ENCODE measurements around the gene SPATA1. TPM values are rescaled to one million over a fixed set of nuclear protein-coding genes. Genes with fewer than 3 reads are reported as not detected.

SPATA1 gene
- total and polyA plus RNA-seq, 2 of the 8 experiments (the other 6 are each of a cell fraction or from before 2014, with no cell fraction given), result 0.51 to 1.1 TPM

DNA sequence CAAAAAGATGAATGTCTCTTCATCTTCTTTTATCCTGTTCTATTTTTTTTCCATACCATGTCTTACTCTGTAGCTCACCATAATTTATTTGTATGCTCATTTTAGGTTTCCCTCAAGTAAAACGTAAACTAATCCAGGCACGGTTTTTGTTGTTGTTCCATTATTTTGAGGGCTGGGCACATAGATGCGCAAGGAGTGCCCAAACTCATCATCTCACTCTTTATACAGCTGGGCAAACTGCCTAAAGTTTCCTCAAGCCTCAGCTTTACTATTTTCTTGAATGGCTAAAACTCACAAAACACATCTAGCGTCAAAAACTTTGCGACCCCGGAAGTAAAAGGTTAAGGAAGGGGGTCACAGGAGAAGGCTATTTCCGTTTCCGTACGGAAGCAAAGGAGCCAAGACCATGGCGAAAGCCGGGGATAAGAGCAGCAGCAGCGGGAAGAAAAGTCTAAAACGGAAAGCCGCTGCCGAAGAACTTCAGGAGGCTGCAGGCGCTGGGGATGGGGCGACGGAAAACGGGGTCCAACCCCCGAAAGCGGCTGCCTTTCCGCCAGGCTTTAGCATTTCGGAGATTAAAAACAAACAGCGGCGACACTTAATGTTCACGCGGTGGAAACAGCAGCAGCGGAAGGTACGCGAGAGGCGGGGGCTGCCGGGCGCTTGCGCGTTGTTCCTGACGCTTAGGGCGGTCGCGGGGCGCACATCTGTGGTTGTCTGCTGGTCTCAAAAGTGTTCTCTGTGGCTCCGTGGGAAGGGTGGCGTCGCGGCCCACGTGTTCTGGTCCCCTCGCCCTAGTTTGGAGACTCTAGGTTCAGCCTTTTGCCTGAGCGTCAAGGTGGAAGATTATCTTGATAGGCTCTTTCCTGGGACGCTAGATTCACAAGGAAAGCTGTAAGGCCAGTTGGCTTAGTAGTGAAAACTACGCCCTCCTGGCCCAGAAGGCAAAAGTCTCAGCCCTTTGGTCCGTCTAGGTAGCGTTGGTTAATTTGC lies 27.0 kb upstream of the SPATA1 start, which contains the start of gene RPF1 (continued):
- TF ChIP-seq TAF7 (optimal IDR thresholded peaks at IDR 0.05; ENCODE audit: borderline replicate concordance, low read depth, low read length) (peak; percentile 69), RAD21 (IDR thresholded peaks at IDR 0.05 in 1 of 2, conservative IDR thresholded peaks at IDR 0.05 in 1 of 2; ENCODE audit: low read depth in 2 of 2, low read length in 2 of 2) (no peak), RFX5 (IDR thresholded peaks at IDR 0.05; ENCODE audit: borderline replicate concordance, low read depth, low read length) (no peak), EZH2 (IDR thresholded peaks at IDR 0.05; ENCODE audit: low read depth, low read length, severe bottlenecking) (peak; percentile 55), SP4 (IDR thresholded peaks at IDR 0.05; ENCODE audit: low read length) (peak; percentile 66), NRF1 (IDR thresholded peaks at IDR 0.05; ENCODE audit: low read depth, low read length) (no peak), POU5F1 (IDR thresholded peaks at IDR 0.05; ENCODE audit: low read depth, low read length) (no peak), KDM5A (IDR thresholded peaks at IDR 0.05; ENCODE audit: low read length) (0 out of 2 replicates have a peak, but pooled peaks have one; percentile 45), JUND (IDR thresholded peaks at IDR 0.05; ENCODE audit: low read length) (no peak), SUZ12 (IDR thresholded peaks at IDR 0.05; ENCODE audit: low read length) (peak; percentile 48), JUN (IDR thresholded peaks at IDR 0.05; ENCODE audit: low read depth, low read length) (no peak), HDAC6 (IDR thresholded peaks at IDR 0.05; ENCODE audit: low read depth, low read length) (no peak), CHD2 (IDR thresholded peaks at IDR 0.05; ENCODE audit: low read length) (peak; percentile 81), BRCA1 (IDR thresholded peaks at IDR 0.05; ENCODE audit: low read depth, low read length) (no peak), CBX5 (IDR thresholded peaks at IDR 0.05; ENCODE audit: low read depth, low read length) (no peak), SAP30 (IDR thresholded peaks at IDR 0.05; ENCODE audit: insufficient read depth, insufficient replicate concordance, low read length) (no peak), POLR2A (IDR thresholded peaks at IDR 0.05; ENCODE audit: control extremely low read depth in 1 of 2, low read depth in 2 of 2, low read length in 2 of 2) (peak; percentile 70 to 85), CBX8 (IDR thresholded peaks at IDR 0.05; ENCODE audit: borderline replicate concordance, low read depth, low read length) (no peak), RNF2 (IDR thresholded peaks at IDR 0.05; ENCODE audit: borderline replicate concordance, low read depth, low read length, missing control alignments, poor library complexity, severe bottlenecking) (no peak)
- TF ChIP-seq, protein P1, sequence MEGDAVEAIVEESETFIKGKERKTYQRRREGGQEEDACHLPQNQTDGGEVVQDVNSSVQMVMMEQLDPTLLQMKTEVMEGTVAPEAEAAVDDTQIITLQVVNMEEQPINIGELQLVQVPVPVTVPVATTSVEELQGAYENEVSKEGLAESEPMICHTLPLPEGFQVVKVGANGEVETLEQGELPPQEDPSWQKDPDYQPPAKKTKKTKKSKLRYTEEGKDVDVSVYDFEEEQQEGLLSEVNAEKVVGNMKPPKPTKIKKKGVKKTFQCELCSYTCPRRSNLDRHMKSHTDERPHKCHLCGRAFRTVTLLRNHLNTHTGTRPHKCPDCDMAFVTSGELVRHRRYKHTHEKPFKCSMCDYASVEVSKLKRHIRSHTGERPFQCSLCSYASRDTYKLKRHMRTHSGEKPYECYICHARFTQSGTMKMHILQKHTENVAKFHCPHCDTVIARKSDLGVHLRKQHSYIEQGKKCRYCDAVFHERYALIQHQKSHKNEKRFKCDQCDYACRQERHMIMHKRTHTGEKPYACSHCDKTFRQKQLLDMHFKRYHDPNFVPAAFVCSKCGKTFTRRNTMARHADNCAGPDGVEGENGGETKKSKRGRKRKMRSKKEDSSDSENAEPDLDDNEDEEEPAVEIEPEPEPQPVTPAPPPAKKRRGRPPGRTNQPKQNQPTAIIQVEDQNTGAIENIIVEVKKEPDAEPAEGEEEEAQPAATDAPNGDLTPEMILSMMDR (IDR thresholded peaks at IDR 0.05; ENCODE audit: control extremely low read depth in 1 of 3, insufficient read depth in 1 of 3, low read depth in 1 of 3, low read length in 3 of 3), result peak in 1 of 3 experiments; percentile 4; a peak in 1 of 4 replicates
